A549 (cell line): ENCODE results near the gene LCNL1. TPM values are rescaled to one million over a fixed set of nuclear protein-coding genes. Genes with fewer than 3 reads are reported as not detected.

Experiments used
- ATAC-seq, 2 experiments: fragments of 200-7000 bp in 1 of 2; fragments of >200 bp in 1 of 2; cut with Nextera tagmentation in 1 of 2; cut with Tn5 transposase in 1 of 2; 3 replicates each; pipeline versions ENCODE4 v1.8.0 to v1.9.1; 2018 to 2020; ENCODE audit warnings: mild to moderate bottlenecking in 1 of 2, moderate library complexity in 1 of 2
- CTCF ChIA-PET: fragments of 300-600 bp; sonication (Branson Sonifier 250); formaldehyde crosslinking; extraction: SDS; loops from one replicate; lab custom pipeline; 2021; ENCODE audit warnings: antibody characterized with exemption, inconsistent platforms; lab: Yijun Ruan, JAX
- POLR2A ChIA-PET: fragments of 350-600 bp; formaldehyde crosslinking; extraction: SDS; loops from one replicate; lab custom pipeline; 2021; ENCODE audit warnings: antibody characterized with exemption, inconsistent platforms; lab: Yijun Ruan, JAX
- DNase-seq, 2 experiments: peaks; one replicate each; pipeline versions ENCODE4 v3.0.0 to v3.0.0-alpha.2; 2011 to 2016; ENCODE audit warnings: low read depth in 1 of 2, low spot score in 1 of 2
- FAIRE-seq: peaks from 2 replicates; lab custom pipeline; 2011; peaks lifted over from hg19 to GRCh38; lab: Jason Lieb, UNC
- H3K27ac ChIP-seq, 2 experiments: fragments of >200 bp; sonication (Bioruptor Twin); formaldehyde crosslinking; 3 replicates each; pipeline ENCODE4 v1.5.1; 2016 to 2017
- H3K4me1 ChIP-seq: fragments of >200 bp; sonication (Bioruptor Twin); formaldehyde crosslinking; 3 replicates; pipeline ENCODE4 v1.6.1; 2016
- H3K4me2 ChIP-seq: fragments of >200 bp; sonication (Bioruptor Twin); formaldehyde crosslinking; 3 replicates; pipeline ENCODE4 v1.6.1; 2016
- H3K4me3 ChIP-seq: fragments of >200 bp; sonication (Bioruptor Twin); formaldehyde crosslinking; 3 replicates; pipeline ENCODE4 v1.5.1; 2016
- H3K9me3 ChIP-seq: fragments of >200 bp; sonication (Bioruptor Twin); formaldehyde crosslinking; 3 replicates; pipeline ENCODE4 v1.6.1; 2016
- ATOH8 ChIP-seq: fragments of 250-450 bp; sonication (Bioruptor Pico); IDR thresholded peaks from 2 replicates; pipeline ENCODE4 v1.5.0; 2020; ENCODE audit warnings: low read depth, mild to moderate bottlenecking, moderate library complexity
- BHLHE40 ChIP-seq: IDR thresholded peaks from 2 replicates; pipeline ENCODE4 v1.6.1; 2012; ENCODE audit warnings: low read depth, low read length, inconsistent platforms
- CHD2 ChIP-seq: fragments of 150-350 bp; IDR thresholded peaks from 2 replicates; pipeline ENCODE4 v1.6.1; 2014; ENCODE audit warnings: low read length; ENCODE audit not compliant: partially characterized antibody
- CTCF ChIP-seq: fragments of >200 bp; sonication (Bioruptor Twin); formaldehyde crosslinking; IDR thresholded peaks from 3 replicates; pipeline ENCODE4 v1.5.1; 2016
- EHMT2 ChIP-seq: fragments of 200-600 bp; sonication (generic); IDR thresholded peaks from 2 replicates; pipeline ENCODE4 v1.6.1; 2016; ENCODE audit warnings: antibody characterized with exemption, low read depth, mild to moderate bottlenecking, moderate library complexity
- EP300 ChIP-seq, 2 experiments: fragments of >200 bp; sonication (Bioruptor Twin); formaldehyde crosslinking; IDR thresholded peaks; 2 replicates in 1 of 2; 3 replicates in 1 of 2; pipeline ENCODE4 v1.6.1; 2016 to 2017
- ESRRA ChIP-seq: fragments of 150-350 bp; IDR thresholded peaks from 2 replicates; pipeline ENCODE4 v1.6.1; 2014; ENCODE audit warnings: mild to moderate bottlenecking, low read length, borderline replicate concordance
- FOSL2 ChIP-seq, 2 experiments: fragments of 450-650 bp in 1 of 2; fragments of >200 bp in 1 of 2; sonication (Bioruptor Twin) in 1 of 2; formaldehyde crosslinking; IDR thresholded peaks; 2 replicates each; pipeline versions ENCODE4 v1.5.0 to v1.6.1; 2016 to 2020; ENCODE audit warnings: mild to moderate bottlenecking in 1 of 2, moderate library complexity in 1 of 2
- HES2 ChIP-seq: fragments of >200 bp; sonication (Bioruptor Twin); formaldehyde crosslinking; IDR thresholded peaks from 2 replicates; pipeline ENCODE4 v1.6.1; 2016
- HEYL ChIP-seq: fragments of 250-450 bp; sonication (Bioruptor Pico); IDR thresholded peaks from 2 replicates; pipeline ENCODE4 v1.8.0; 2021; ENCODE audit warnings: mild to moderate bottlenecking, moderate library complexity
- HMGXB4 ChIP-seq: fragments of 250-450 bp; sonication (Bioruptor Pico); IDR thresholded peaks from 2 replicates; pipeline ENCODE4 v1.5.0; 2021; ENCODE audit warnings: mild to moderate bottlenecking, moderate library complexity, borderline replicate concordance
- HOXB5 ChIP-seq: fragments of 250-450 bp; sonication (Bioruptor Pico); IDR thresholded peaks from 2 replicates; pipeline ENCODE4 v1.5.0; 2020; ENCODE audit warnings: mild to moderate bottlenecking, moderate library complexity
- JUNB ChIP-seq: fragments of >200 bp; sonication (Bioruptor Twin); formaldehyde crosslinking; IDR thresholded peaks from 2 replicates; pipeline ENCODE4 v1.6.1; 2016
- MAZ ChIP-seq: fragments of 150-350 bp; IDR thresholded peaks from 2 replicates; pipeline ENCODE4 v1.6.1; 2014; ENCODE audit warnings: antibody characterized with exemption, low read depth, low read length, borderline replicate concordance
- PHF8 ChIP-seq: fragments of 200-600 bp; sonication (generic); IDR thresholded peaks from 2 replicates; pipeline ENCODE4 v1.6.1; 2016; ENCODE audit warnings: low read depth, mild to moderate bottlenecking, antibody characterized with exemption, moderate library complexity, borderline replicate concordance
- RAD21 ChIP-seq, 2 experiments: fragments of >200 bp in 1 of 2; sonication (Bioruptor Twin) in 1 of 2; formaldehyde crosslinking in 1 of 2; IDR thresholded peaks in 1 of 2; conservative IDR thresholded peaks in 1 of 2; 2 replicates in 1 of 2; 3 replicates in 1 of 2; pipeline ENCODE4 v1.6.1; 2012 to 2018; ENCODE audit warnings: inconsistent platforms in 1 of 2
- REST ChIP-seq: fragments of 200-600 bp; sonication (generic); IDR thresholded peaks from 2 replicates; pipeline ENCODE4 v1.6.1; 2016; ENCODE audit warnings: antibody characterized with exemption, mild to moderate bottlenecking, moderate library complexity
- RNF2 ChIP-seq: fragments of 200-600 bp; sonication (generic); IDR thresholded peaks from 2 replicates; pipeline ENCODE4 v1.6.1; 2016; ENCODE audit warnings: low read depth, mild to moderate bottlenecking, antibody characterized with exemption, moderate library complexity, borderline replicate concordance
- SMC3 ChIP-seq: fragments of >200 bp; sonication (Bioruptor Twin); formaldehyde crosslinking; IDR thresholded peaks from 3 replicates; pipeline ENCODE4 v1.6.1; 2018; ENCODE audit warnings: inconsistent platforms
- TFCP2L1 ChIP-seq: fragments of 250-450 bp; sonication (Bioruptor Pico); IDR thresholded peaks from 2 replicates; pipeline ENCODE4 v1.5.0; 2021; ENCODE audit warnings: mild to moderate bottlenecking
- ZFP36 ChIP-seq: fragments of 450-650 bp; IDR thresholded peaks from 2 replicates; pipeline ENCODE4 v1.6.1; 2014; ENCODE audit warnings: borderline replicate concordance; ENCODE audit not compliant: partially characterized antibody
- ZSCAN20 ChIP-seq: fragments of 250-450 bp; sonication (Bioruptor Pico); IDR thresholded peaks from 2 replicates; pipeline ENCODE4 v1.8.0; 2022; ENCODE audit warnings: mild to moderate bottlenecking, moderate library complexity
- WGBS: methylation state at CpG from one replicate; pipeline ENCODE4 v1.1.6; 2017; ENCODE audit errors: missing lambda C conversion rate; 5-methylcytosine and 5-hydroxymethylcytosine counted together
- polyA plus RNA-seq, 4 experiments: library from polyadenylated mRNA; depleted of rRNA in 3 of 4; stranded (reverse); fragments of >200 nt; fragmentation: RNase III in 1 of 4; extraction: RNeasy Plus Mini Kit Qiagen cat#74134 plus additional on column Dnase treatment in 1 of 4; gene quantifications; 2 replicates in 3 of 4; 3 replicates in 1 of 4; pipeline ENCODE4 v1.2.3, GENCODE V29; 2011 to 2017
- TF ChIP-seq, protein P1 (sequence below): IDR thresholded peaks from 2 replicates; pipeline ENCODE4 v1.6.1; 2012

The LCNL1 gene
- polyA plus RNA-seq, 2 of the 4 experiments (the other 2 are of a cell fraction), result 0.08 to 0.19 TPM

DNA sequence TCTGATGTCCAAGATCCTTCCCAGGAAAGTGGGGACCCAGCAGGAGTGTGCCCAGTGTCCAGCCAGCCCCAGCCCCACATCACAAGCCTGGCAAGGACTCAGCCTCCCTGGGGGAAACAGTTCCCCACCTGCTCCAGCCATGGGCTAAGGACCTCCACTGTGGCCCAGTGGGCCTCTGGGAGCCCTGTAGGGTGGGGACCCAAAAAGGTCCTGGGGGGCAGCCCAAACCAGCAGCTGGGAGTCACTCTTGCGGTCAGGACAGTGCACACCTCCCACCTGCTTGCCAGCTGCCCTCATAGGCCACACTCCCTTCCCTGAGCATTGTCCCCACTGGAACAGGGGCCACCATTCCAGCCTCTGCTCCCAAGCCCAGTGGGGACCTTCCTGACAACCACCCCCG is 43.6 kb downstream of the LCNL1 start:
- no peak for DNase-seq
- ChIA-PET CTCF (interaction anchor here (0.9 to 20.4 kb wide), 16 partner anchors 11 to 260 kb away, joined by 3 to 282 read pairs (median 4); partner anchors contain the start of genes C8G, ENTPD2, FBXW5 and LCN12), POLR2A (no interaction called here)
- no peak for FAIRE-seq
- 100% methylated on average over 2 of the region's 2 CpGs for WGBS
- ATAC-seq, result no peak
- H3K4me1 ChIP-seq, result peaks cover 30% of the 10 kb centered on the region
- TF ChIP-seq EP300 (IDR thresholded peaks at IDR 0.05), result no peak
- TF ChIP-seq CTCF, result no peak
- no peak for TF ChIP-seq ATOH8 (CRISPR knock-in tag)
- TF ChIP-seq EHMT2, result no peak
- TF ChIP-seq RAD21 (conservative IDR thresholded peaks at IDR 0.05 in 1 of 2, IDR thresholded peaks at IDR 0.05 in 1 of 2), result no peak
- TF ChIP-seq, protein P1, sequence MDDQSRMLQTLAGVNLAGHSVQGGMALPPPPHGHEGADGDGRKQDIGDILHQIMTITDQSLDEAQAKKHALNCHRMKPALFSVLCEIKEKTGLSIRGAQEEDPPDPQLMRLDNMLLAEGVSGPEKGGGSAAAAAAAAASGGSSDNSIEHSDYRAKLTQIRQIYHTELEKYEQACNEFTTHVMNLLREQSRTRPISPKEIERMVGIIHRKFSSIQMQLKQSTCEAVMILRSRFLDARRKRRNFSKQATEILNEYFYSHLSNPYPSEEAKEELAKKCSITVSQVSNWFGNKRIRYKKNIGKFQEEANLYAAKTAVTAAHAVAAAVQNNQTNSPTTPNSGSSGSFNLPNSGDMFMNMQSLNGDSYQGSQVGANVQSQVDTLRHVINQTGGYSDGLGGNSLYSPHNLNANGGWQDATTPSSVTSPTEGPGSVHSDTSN, result no peak
- TF ChIP-seq JUNB, result no peak
- TF ChIP-seq ZFP36, result no peak
- no peak for TF ChIP-seq TFCP2L1 (CRISPR knock-in tag)
- TF ChIP-seq FOSL2 (IDR thresholded peaks at IDR 0.05), result no peak
- no peak for TF ChIP-seq FOSL2 (CRISPR knock-in tag; IDR thresholded peaks at IDR 0.05)
- no peak for TF ChIP-seq SMC3
- no peak for TF ChIP-seq REST
- no peak for TF ChIP-seq HOXB5 (CRISPR knock-in tag)
- H3K27ac ChIP-seq, result peak overlapping the region in 1 of 2 experiments; percentile 92; a peak in 2 of 6 replicates
- H3K4me3 ChIP-seq, result no peak overlapping the region
- no peaks in the 10 kb centered on the region for H3K9me3 ChIP-seq
- H3K4me2 ChIP-seq, result peak overlapping the region; percentile 100; the same call in 1 of the 3 replicates

GRCh38 chr9:137026828-137027227 is 44.0 kb downstream of the LCNL1 start:
- POLR2A ChIA-PET, result no interaction called here
- H3K4me3 ChIP-seq, result no peak overlapping the region
- H3K4me1 ChIP-seq, result peaks cover 31% of the 10 kb centered on the region
- 88% methylated on average over 3 of the region's 4 CpGs for WGBS
- DNase-seq, result no peak
- peak overlapping the region; percentile 100 for H3K4me2 ChIP-seq
- CTCF ChIA-PET, result interaction anchor here (0.7 to 20.4 kb wide), 18 partner anchors 10 to 250 kb away, joined by 3 to 282 read pairs (median 4); partner anchors contain the start of genes C8G, ENTPD2, FBXW5 and LCN12
- peak overlapping the region in 1 of 2 experiments; percentile 92; a peak in 3 of 6 replicates for H3K27ac ChIP-seq
- H3K9me3 ChIP-seq, result no peaks in the 10 kb centered on the region
- FAIRE-seq, result no peak
- ATAC-seq, result no peak
- no peak for TF ChIP-seq MAZ
- TF ChIP-seq HEYL (CRISPR knock-in tag), result no peak
- no peak for TF ChIP-seq CHD2
- TF ChIP-seq RNF2, result no peak
- TF ChIP-seq, protein P1, result no peak
- TF ChIP-seq HES2, result no peak
- no peak for TF ChIP-seq BHLHE40
- TF ChIP-seq ATOH8 (CRISPR knock-in tag), result no peak
- TF ChIP-seq EHMT2, result no peak
- TF ChIP-seq ESRRA, result no peak
- TF ChIP-seq ZSCAN20 (CRISPR knock-in tag), result no peak
- TF ChIP-seq HMGXB4 (CRISPR knock-in tag), result no peak
- no peak for TF ChIP-seq PHF8
- no peak for TF ChIP-seq EP300 (IDR thresholded peaks at IDR 0.05)
